ENCODE measurements around the gene DDC.

The DDC gene, protein sequence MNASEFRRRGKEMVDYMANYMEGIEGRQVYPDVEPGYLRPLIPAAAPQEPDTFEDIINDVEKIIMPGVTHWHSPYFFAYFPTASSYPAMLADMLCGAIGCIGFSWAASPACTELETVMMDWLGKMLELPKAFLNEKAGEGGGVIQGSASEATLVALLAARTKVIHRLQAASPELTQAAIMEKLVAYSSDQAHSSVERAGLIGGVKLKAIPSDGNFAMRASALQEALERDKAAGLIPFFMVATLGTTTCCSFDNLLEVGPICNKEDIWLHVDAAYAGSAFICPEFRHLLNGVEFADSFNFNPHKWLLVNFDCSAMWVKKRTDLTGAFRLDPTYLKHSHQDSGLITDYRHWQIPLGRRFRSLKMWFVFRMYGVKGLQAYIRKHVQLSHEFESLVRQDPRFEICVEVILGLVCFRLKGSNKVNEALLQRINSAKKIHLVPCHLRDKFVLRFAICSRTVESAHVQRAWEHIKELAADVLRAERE

GRCh38 chr7:50564640-50565558 is at the start of gene DDC:
TSS of gene DDC (minus strand) at chr7:50565405. CDS start at chr7:50544085, 21,320 bp downstream.
- DNase-seq: no peak

- DNase-seq: no peak
Measured at GRCh38 chr7:50613473-50613872, 48.3 kb upstream of the DDC start.

DNA sequence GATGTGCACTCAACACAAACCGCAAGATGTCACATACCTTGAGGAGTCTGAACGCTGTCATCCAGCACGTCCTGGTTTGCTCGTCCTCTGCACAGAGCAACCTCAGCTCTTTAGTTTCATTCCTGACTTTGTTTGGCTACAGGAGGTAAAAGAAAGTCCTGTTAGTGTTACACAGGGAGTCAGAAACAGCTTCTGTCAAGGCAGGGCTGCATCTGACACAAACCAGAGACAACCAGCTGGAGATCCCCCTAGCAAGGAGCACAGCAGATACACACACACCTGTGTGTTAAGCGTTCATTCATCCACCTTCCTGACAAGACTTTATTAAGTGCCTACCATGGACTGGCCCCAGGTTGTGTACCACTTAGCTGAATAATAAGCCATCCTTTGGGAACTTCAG is 47.5 kb upstream of the DDC start:
- DNase-seq: no peak

- DNase-seq: no peak
Measured at GRCh38 chr7:50610521-50611277, 45.5 kb upstream of the DDC start.

- DNase-seq: no peak
Measured at GRCh38 chr7:50608196-50608906, 43.1 kb upstream of the DDC start.

- no peak for DNase-seq
Measured at GRCh38 chr7:50607524-50608125, 42.4 kb upstream of the DDC start.

- no peak for DNase-seq
Measured at GRCh38 chr7:50605059-50605458, 39.9 kb upstream of the DDC start.

DNA sequence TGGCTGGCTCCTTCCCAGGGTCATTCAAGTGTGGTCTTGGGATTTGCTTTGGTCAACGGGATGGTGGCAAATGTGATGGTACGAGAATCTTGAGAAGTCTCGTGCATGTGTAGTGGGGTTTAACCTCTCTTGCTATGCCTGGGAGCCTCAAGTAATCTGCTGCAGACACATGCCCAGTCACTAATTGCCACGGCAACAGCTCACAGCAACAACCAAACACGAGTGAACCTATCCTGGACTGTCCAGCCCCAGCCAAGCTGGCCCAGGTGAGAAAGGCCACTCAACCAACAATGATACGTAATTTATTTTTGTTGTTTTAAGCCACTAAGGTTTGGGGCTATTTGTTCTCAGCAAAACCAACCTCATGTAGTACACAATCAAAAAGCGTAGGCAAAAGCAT is 38.1 kb upstream of the DDC start:
- no peak for DNase-seq

DNA sequence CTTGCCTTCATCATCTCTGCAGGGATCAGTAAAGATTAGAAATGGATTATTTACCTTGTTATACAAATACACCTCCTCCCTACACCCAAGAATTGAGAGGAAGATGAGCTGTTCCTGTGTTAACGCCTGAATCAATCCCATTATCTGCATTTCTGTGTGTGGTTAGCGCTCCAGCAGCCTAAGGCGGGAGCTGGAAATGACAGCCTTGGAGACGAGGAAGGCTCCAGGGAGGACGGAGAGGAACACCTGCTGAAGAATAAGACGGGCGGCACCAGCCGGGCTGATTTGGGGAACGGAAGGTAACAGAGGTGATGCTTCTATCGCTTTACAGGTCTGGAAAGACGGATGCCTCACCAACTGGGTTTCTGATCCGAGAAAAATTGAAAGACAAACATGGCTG is 34.2 kb upstream of the DDC start:
- no peak for DNase-seq

DNA sequence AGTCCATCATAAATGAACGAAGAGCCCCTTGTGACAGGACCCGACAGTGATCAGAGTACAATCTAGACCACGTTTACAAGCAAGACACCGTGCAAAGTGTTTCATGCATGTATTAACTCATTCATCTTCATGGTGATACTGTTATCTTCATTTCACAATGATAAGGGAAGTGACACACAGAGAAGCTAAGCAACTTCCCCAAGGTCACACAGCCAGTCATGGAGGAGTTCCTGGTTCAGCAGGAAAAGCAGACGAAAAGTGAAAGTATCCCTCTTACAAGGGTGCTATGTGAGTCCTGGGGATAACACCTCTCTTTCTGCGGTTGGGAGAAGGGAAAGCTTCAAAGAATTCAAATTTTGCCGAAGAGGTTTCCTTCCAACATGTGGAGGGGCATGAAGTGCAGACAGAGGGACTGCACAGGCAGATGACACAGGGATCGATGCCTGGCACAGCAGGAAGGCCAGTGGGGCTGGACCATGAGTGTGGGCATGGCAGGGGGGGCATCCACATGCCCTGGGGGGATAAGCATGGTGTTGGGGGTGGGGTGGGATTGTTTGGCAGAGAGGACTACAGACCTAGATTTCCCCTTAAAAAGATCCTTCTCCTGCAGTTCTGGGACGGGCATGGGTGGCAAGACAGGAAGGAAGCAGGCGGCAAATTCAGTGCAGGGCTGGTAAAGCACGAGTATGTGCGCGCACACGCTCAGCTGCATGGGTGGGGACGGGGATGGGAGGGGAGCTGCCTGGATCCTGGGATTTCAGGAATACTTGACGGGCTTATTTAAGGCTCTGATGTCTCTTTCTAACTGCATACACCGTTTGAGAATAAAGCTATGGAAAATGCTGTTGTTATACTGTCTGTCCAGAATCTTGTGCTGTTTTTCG is 33.5 kb upstream of the DDC start:
- no peak for DNase-seq

DNA sequence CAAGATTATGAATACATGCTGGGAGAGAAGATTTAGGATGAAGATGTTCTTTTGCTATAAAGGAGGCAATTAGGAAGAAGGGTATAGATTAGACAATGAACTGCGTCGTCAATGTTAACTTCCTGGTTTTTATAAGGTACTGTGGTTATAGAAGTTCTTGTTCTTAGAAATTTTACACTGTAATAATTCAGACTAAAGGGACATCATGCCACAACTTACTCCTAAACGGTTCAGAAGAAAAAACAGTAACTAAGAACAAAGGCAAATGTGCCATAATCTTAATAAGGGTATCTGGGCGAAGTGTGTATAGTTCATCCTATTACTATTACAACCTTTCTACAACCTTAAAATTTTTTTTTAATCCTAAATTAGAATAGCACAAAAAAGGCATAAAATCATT is 31.3 kb upstream of the DDC start:
- no peak for DNase-seq

DNA sequence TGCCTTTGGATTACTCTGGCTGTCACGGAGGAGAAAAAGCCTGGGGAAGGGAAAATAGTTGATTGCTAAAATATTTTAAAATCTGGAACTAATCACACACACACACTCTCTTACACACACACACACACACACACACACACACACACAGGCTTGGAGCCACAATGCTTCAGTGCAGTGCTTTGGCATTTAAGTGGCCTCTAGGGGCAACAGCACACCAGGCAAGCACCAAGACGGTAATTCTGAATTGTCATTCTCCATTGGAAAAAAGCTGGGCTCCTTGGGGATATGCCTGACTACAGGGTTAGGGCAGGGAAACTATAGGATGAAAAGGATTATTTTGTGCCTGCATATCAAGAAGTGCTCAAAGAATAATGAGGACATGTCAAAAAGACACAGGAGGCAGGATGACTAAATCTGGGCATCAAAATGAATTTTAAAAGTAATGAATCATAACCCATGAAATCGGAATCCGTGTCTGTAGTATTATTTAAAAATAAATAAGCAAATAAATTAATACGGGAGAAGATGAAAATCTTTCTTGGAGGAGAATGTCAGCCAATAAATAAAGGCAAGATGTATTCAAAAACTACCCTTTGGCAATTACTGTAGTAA is 30.4 kb upstream of the DDC start:
- peak; percentile 34 to 55 for DNase-seq

DNA sequence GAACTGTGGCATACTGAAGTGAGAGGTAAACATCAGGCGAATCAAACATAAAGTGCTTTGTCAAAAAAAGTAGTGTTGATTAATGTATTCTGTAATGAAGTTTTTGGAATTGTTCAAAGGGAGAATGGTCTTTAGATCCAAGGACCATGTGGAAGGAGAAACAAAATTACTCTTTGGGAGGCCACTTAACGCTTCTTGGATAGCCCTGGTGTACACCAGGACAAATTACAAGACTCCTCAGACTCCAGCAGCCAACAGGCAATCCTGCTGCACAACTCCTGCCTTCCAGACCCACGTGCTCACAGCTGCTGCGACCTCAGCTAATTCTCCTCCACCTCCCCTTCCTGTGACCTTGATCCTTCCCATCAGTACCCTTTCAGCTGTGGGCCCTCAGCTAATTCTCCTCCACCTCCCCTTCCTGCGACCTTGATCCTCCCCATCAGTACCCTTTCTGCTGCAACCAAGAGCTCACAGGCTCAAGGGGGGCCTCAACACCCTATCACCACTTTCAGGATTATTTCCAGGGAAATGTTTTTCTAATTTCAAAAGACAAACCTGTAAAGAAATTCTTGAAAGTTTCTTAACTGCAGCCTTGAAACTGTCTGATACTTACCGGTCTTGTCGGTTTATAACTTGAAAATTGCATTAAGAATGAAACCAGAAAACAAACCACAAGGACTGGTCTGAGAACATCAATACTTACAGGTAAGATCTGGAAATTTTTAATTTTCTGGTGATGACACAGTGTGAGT is 29.7 kb upstream of the DDC start:
- no peak for DNase-seq

- DNase-seq: no peak
Measured at GRCh38 chr7:50594136-50594535, 28.9 kb upstream of the DDC start.

- no peak for DNase-seq
Measured at GRCh38 chr7:50592940-50593339, 27.7 kb upstream of the DDC start.

DNA sequence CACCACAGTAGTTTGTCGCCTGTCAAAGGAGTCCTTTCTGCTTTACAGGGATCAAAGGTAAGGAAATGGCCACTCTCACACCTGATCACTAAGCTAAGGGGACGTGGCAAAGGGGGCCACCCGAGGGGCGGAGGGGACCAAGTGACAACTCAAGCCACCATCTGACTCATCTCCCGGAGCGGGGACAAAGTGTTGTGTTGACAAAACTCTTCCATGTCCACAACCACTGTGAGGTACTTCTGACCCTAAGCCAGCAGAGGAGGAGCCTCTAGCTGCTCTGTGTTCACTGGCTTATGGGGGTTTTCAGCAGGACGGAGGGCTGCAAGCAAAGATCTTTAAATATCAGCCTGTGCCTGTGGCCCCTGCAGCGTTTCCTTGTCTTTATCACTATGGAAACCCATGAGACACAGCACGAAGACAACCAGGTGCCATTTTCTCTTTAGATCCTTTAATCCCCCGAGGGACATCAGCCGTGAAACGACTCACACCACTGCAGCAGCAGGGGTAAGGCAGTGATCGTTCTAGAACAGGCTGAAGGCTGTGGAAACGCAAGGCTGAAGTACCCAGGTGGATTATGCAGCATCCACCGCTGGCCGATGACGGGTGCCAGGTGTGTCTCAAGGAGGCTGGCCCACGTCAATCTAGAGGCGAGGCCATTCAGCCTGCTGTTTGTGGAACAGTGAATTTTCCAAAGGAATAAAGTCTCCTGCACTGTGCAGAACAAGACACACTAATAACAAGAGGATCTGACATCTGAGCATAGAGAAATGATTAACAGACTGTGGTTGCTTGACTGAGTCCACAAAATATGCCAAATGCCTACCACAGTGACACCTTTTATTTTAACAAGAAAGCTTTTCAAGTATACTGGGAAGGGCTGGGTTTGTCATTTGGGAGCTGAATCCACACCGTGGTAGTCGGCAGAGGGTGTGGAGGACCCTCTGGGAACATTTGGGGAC is 26.6 kb upstream of the DDC start:
- no peak for DNase-seq

GRCh38 chr7:50591098-50591479 is 25.9 kb upstream of the DDC start:
- no peak for DNase-seq

- no peak for DNase-seq
Measured at GRCh38 chr7:50590535-50590934, 25.3 kb upstream of the DDC start.

Measured in hippocampal formation (tissue), 2 donors.